ENCODE results near the gene ZNF497.

DNA sequence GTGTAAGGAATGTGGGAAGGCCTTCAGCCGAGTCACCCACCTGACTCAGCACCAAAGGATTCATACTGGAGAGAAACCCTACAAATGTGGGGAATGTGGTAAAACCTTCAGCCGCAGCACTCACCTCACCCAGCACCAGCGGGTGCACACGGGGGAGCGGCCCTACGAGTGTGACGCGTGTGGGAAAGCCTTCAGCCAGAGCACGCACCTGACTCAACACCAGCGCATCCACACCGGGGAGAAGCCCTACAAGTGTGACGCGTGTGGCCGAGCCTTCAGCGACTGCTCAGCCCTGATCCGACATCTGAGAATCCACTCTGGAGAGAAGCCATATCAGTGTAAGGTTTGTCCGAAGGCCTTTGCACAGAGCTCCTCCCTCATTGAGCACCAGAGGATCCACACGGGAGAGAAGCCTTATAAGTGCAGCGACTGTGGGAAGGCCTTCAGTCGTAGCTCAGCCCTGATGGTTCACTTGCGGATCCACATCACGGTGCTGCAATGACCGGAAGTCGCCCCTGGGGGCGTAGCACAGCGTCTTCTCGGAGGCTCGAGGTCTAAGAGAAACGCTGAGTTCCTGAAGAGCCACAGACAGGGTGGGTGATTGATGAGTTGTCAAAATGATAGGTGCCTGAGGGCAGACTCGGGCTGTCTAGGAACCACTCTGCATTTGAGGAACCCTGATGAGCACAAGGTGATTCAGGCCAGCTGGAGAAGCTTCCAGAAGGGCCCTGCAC lies 23.6 kb downstream of the ZNF497 start:
- TF ChIP-seq, protein P1, sequence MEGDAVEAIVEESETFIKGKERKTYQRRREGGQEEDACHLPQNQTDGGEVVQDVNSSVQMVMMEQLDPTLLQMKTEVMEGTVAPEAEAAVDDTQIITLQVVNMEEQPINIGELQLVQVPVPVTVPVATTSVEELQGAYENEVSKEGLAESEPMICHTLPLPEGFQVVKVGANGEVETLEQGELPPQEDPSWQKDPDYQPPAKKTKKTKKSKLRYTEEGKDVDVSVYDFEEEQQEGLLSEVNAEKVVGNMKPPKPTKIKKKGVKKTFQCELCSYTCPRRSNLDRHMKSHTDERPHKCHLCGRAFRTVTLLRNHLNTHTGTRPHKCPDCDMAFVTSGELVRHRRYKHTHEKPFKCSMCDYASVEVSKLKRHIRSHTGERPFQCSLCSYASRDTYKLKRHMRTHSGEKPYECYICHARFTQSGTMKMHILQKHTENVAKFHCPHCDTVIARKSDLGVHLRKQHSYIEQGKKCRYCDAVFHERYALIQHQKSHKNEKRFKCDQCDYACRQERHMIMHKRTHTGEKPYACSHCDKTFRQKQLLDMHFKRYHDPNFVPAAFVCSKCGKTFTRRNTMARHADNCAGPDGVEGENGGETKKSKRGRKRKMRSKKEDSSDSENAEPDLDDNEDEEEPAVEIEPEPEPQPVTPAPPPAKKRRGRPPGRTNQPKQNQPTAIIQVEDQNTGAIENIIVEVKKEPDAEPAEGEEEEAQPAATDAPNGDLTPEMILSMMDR (IDR thresholded peaks at IDR 0.05), result no peak
- TF ChIP-seq POLR2A (IDR thresholded peaks at IDR 0.05) (no peak), POLR2AphosphoS5 (IDR thresholded peaks at IDR 0.05) (no peak)

Data from upper lobe of left lung (tissue), 4 donors.